Suprapubic skin (tissue), 4 donors: ENCODE results near the gene TFB2M. TPM values are rescaled to one million over a fixed set of nuclear protein-coding genes. Genes with fewer than 3 reads are reported as not detected.

Source experiments
- DNase-seq, 2 donors: peaks; one replicate each; pipeline ENCODE4 v3.0.0-alpha.2; 2019; ENCODE audit warnings: low spot score in 2 of 2
- H3K27ac ChIP-seq: fragments of 200-600 bp; sonication (generic); one replicate; pipeline ENCODE4 v1.5.1; 2019
- H3K27me3 ChIP-seq: fragments of 200-600 bp; sonication (generic); one replicate; pipeline ENCODE4 v1.5.1; 2019
- H3K36me3 ChIP-seq: fragments of 200-600 bp; sonication (generic); one replicate; pipeline ENCODE4 v1.5.1; 2019
- H3K4me1 ChIP-seq: fragments of 200-600 bp; sonication (generic); one replicate; pipeline ENCODE4 v1.5.1; 2019
- H3K4me3 ChIP-seq: fragments of 200-600 bp; sonication (generic); one replicate; pipeline ENCODE4 v1.5.1; 2019; ENCODE audit warnings: mild to moderate bottlenecking
- H3K9me3 ChIP-seq: fragments of 200-600 bp; sonication (generic); one replicate; pipeline ENCODE4 v1.5.1; 2019
- EP300 ChIP-seq: sonication (generic); formaldehyde crosslinking; IDR thresholded peaks from one replicate; pipeline ENCODE4 v1.6.1; 2017; ENCODE audit warnings: antibody characterized with exemption
- POLR2A ChIP-seq, 2 donors: fragments of 450-650 bp; IDR thresholded peaks; one replicate each; pipeline ENCODE4 v1.6.1; 2017; ENCODE audit warnings: antibody characterized with exemption in 2 of 2, mild to moderate bottlenecking in 2 of 2, moderate library complexity in 2 of 2
- POLR2AphosphoS5 ChIP-seq, 3 donors: sonication (generic); formaldehyde crosslinking; IDR thresholded peaks; one replicate each; pipeline ENCODE4 v1.6.1; 2017; ENCODE audit warnings: antibody characterized with exemption in 3 of 3
- WGBS: methylation state at CpG from one replicate; pipeline ENCODE4 v1.1.5; 2018; 5-methylcytosine and 5-hydroxymethylcytosine counted together
- total RNA-seq, 4 donors: library from RNA; depleted of rRNA; stranded (reverse); fragments of >200 nt; gene quantifications; one replicate each; pipeline ENCODE4 v1.1.0, GENCODE V29; 2016
- TF ChIP-seq, protein P1 (sequence below), 2 donors: fragments of 200-600 bp in 1 of 2; fragments of 450-650 bp in 1 of 2; sonication (generic) in 1 of 2; IDR thresholded peaks; one replicate each; pipeline ENCODE4 v1.5.1; 2016 to 2019; ENCODE audit warnings: antibody characterized with exemption in 2 of 2, mild to moderate bottlenecking in 1 of 2, moderate library complexity in 1 of 2

Gene TFB2M
- total RNA-seq, 4 donors from 2014 or later, result 9.9 to 15.0 (median 12.1) TPM

DNA sequence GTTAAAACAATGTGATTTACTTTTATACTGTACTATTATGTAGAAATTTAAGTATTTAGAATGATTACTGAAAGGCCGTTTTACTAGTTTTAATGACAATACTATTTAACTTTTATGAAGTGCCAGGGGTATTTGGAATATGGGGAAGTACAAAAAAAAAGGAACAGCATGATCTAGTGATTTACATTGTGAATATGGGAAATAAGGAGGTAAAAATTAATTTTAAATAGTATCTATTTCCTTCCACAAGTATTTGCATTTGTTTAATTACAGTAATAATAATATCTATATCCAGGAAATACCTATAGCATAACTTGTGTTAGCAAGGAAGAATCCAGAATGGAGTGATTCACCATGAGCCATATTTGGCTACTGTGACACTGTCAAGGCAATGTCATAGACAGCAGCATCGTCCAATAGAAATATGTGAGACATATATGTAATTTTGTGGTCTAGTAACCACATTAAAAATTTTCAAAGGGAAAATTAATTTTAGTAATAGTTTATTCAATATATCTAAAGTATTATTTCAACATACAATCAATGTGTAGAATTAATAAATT, 22.2 kb upstream of the TFB2M start:
- Histone ChIP-seq H3K27me3 (no peaks in the 10 kb centered on the region), H3K9me3 (no peaks in the 10 kb centered on the region), H3K36me3 (peaks cover 4% of the 10 kb centered on the region), H3K4me3 (no peak overlapping the region), H3K4me1 (peaks cover 37% of the 10 kb centered on the region), H3K27ac (peak overlapping the region; percentile 74)
- no peak for DNase-seq
- 57% methylated on average over 2 of the region's 2 CpGs for WGBS
- TF ChIP-seq, protein P1, sequence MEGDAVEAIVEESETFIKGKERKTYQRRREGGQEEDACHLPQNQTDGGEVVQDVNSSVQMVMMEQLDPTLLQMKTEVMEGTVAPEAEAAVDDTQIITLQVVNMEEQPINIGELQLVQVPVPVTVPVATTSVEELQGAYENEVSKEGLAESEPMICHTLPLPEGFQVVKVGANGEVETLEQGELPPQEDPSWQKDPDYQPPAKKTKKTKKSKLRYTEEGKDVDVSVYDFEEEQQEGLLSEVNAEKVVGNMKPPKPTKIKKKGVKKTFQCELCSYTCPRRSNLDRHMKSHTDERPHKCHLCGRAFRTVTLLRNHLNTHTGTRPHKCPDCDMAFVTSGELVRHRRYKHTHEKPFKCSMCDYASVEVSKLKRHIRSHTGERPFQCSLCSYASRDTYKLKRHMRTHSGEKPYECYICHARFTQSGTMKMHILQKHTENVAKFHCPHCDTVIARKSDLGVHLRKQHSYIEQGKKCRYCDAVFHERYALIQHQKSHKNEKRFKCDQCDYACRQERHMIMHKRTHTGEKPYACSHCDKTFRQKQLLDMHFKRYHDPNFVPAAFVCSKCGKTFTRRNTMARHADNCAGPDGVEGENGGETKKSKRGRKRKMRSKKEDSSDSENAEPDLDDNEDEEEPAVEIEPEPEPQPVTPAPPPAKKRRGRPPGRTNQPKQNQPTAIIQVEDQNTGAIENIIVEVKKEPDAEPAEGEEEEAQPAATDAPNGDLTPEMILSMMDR (IDR thresholded peaks at IDR 0.05), result no peak
- no peak for TF ChIP-seq EP300

DNA sequence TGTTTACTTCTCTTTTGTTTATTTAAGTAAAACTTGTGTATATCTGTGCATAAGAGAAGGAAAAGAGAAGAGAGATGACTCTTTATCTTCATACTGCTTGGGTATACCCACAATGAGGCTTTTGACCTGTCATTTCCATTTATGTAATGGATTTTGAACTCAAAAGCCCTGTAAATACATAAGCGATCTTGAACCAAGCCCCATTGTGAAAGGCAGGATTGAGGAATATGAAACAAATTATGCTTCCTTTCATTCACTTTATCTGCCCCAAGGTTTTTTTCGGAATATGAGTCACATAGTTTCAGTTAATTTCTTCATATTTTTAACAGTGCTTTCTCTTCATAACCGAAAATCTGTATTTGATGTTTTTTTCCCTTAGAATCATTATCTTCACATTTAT, 21.5 kb upstream of the TFB2M start:
- peaks cover 4% of the 10 kb centered on the region for H3K36me3 ChIP-seq
- H3K4me1 ChIP-seq, result peaks cover 39% of the 10 kb centered on the region
- H3K4me3 ChIP-seq, result no peak overlapping the region
- DNase-seq, result no peak
- no peaks in the 10 kb centered on the region for H3K27me3 ChIP-seq
- no peaks in the 10 kb centered on the region for H3K9me3 ChIP-seq
- 16% methylated on average over 3 of the region's 3 CpGs for WGBS
- H3K27ac ChIP-seq, result peak overlapping the region; percentile 74
- TF ChIP-seq POLR2A (IDR thresholded peaks at IDR 0.05) (no peak), POLR2AphosphoS5 (IDR thresholded peaks at IDR 0.05) (no peak), EP300 (no peak)
- TF ChIP-seq, protein P1 (IDR thresholded peaks at IDR 0.05), result no peak

DNA sequence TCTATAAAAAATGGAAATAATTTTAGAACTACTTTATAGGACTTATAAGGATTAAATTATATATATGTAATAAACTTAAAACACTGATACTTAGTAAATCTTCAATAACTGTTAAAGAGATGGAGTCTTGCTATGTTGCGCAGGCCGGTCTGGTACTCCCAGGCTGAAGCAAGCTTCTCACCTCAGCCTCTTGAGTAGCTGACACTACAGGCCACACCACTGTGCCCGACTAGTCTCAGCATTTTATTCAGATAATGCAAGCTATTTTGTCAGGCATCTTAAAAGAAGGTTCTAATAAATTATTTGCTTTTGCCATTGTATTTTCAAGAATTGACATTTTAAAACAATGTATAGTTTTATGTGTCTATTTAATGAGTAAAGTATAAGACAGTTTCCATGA, 21.0 kb upstream of the TFB2M start:
- H3K9me3 ChIP-seq, result no peaks in the 10 kb centered on the region
- peaks cover 43% of the 10 kb centered on the region for H3K4me1 ChIP-seq
- no peak for DNase-seq
- TF ChIP-seq POLR2AphosphoS5 (IDR thresholded peaks at IDR 0.05) (no peak), EP300 (no peak), POLR2A (IDR thresholded peaks at IDR 0.05) (no peak)
- TF ChIP-seq, protein P1 (IDR thresholded peaks at IDR 0.05), result no peak
- WGBS, result 79% methylated on average over 3 of the region's 3 CpGs
- H3K27ac ChIP-seq, result peak overlapping the region; percentile 74
- peaks cover under 1% of the 10 kb centered on the region for H3K36me3 ChIP-seq
- H3K27me3 ChIP-seq, result no peaks in the 10 kb centered on the region
- H3K4me3 ChIP-seq, result no peak overlapping the region

DNA sequence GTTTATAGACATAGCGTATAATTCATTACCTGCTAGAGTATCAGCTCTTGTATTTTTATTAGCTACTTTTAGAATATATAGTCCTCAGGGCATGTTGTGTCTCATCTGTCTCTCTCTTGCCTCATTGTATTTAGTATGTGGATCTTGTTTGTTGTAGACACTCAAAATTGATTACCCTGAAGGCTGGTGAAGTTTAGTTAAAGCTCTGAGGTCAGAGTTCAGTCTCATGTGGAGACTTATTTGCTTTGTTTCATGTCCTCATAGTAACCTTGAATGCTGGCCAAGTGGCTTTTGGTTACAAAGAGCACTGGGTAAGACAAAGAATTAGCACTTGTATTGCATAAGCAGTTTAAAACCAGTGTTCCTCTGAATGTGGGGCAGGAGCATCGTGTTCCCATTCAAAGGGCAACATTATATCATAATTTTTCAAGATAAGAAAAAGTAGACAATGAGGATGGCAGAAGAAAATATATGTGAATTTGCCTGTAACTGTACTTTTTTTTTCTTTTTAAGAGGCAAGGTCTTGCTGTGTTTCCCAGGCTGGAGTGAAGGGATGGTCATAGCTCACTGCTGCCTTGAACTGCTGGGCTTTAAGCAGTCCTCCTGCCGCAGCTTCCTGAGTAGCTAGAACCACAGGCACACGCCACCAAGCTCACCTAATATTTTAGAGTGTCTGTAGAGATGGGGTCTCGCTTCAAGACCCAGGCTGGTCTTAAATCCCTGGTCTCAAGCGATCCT, 17.6 kb upstream of the TFB2M start:
- Histone ChIP-seq H3K4me3 (no peak overlapping the region), H3K36me3 (no peaks in the 10 kb centered on the region), H3K4me1 (peaks cover 53% of the 10 kb centered on the region), H3K27me3 (no peaks in the 10 kb centered on the region), H3K27ac (peak overlapping the region; percentile 75), H3K9me3 (no peaks in the 10 kb centered on the region)
- TF ChIP-seq, protein P1 (IDR thresholded peaks at IDR 0.05), result no peak
- TF ChIP-seq EP300 (no peak), POLR2AphosphoS5 (IDR thresholded peaks at IDR 0.05) (peak in 1 of 3 donors; percentile 50), POLR2A (IDR thresholded peaks at IDR 0.05) (no peak)
- WGBS, result 75% methylated on average over 6 of the region's 6 CpGs
- no peak for DNase-seq

DNA sequence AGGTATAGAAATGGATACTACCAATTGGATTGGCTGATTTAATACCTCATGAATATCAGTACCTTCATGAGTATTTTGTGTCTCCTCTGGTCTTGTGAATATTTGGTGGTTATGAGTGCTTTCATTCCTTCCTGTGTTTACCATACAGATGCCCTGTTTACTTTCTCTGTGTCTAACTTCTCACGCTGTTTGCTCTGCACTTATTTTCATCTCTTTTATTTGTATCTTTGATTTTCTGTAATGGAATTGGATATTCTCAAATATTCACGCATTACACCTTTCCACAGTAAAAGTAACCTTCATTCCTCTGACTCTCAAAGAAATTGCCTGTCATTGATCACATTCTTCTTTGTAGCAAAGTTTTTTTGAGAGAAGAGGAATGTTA, 17.0 kb upstream of the TFB2M start:
- H3K27ac ChIP-seq, result peak overlapping the region; percentile 75

More for the DNA sequence above, 17.0 kb upstream of the TFB2M start:
- TF ChIP-seq, protein P1 (IDR thresholded peaks at IDR 0.05), result no peak
- H3K4me1 ChIP-seq, result peaks cover 51% of the 10 kb centered on the region
- no peak overlapping the region for H3K4me3 ChIP-seq
- no peaks in the 10 kb centered on the region for H3K36me3 ChIP-seq
- no peaks in the 10 kb centered on the region for H3K27me3 ChIP-seq
- no peaks in the 10 kb centered on the region for H3K9me3 ChIP-seq
- DNase-seq, result no peak
- 82% methylated on average over 2 of the region's 2 CpGs for WGBS
